Panc1 (cell line): ENCODE data around the gene EEIG2. TPM values are rescaled to one million over a fixed set of nuclear protein-coding genes. Genes with fewer than 3 reads are reported as not detected.

ENCODE experiments used
- ATAC-seq: fragments of 200-7000 bp; cut with Tn5 transposase; 2 replicates; pipeline ENCODE4 v1.9.1; 2020; ENCODE audit warnings: mild to moderate bottlenecking, moderate library complexity
- BruUV-seq: library from RNA; stranded (reverse); fragments of 400-500 nt; replicated peaks from 2 replicates; lab custom pipeline; 2021; lab: Mats Ljungman, UMichigan
- CTCF ChIA-PET: fragments of 300-600 bp; sonication (Branson Sonifier 250); formaldehyde crosslinking; loops from one replicate; lab custom pipeline; 2022; ENCODE audit warnings: antibody characterized with exemption; lab: Charles Lee
- POLR2A ChIA-PET: fragments of 300-600 bp; sonication (Branson Sonifier 250); formaldehyde crosslinking; loops from one replicate; lab custom pipeline; 2022; ENCODE audit warnings: antibody characterized with exemption; lab: Charles Lee
- DNase-seq: peaks from one replicate; pipeline ENCODE4 v3.0.0-alpha.2; 2010; ENCODE audit warnings: low read depth, low spot score
- H3K27ac ChIP-seq: 2 replicates; pipeline ENCODE4 v1.5.1; 2011; ENCODE audit warnings: mild to moderate bottlenecking, low read length, inconsistent platforms
- H3K27me3 ChIP-seq: fragments of 200-500 bp; sonication (Bioruptor generic); 2 replicates; pipeline ENCODE4 v1.6.0; 2014; ENCODE audit warnings: low read length, inconsistent platforms; ENCODE audit not compliant: control insufficient read depth, insufficient read depth
- H3K36me3 ChIP-seq: fragments of 200-500 bp; sonication (Bioruptor generic); 2 replicates; pipeline ENCODE4 v1.5.1; 2014; ENCODE audit warnings: inconsistent platforms, mild to moderate bottlenecking, low read length, moderate library complexity; ENCODE audit not compliant: control insufficient read depth, insufficient read depth
- H3K4me1 ChIP-seq: 2 replicates; pipeline ENCODE4 v1.5.1; 2011; ENCODE audit warnings: inconsistent platforms, mild to moderate bottlenecking, low read length, moderate library complexity; ENCODE audit not compliant: control insufficient read depth, insufficient read depth
- H3K4me3 ChIP-seq, 2 experiments: 2 replicates each; pipeline ENCODE4 v1.5.1; 2011 to 2012; ENCODE audit warnings: low read depth in 2 of 2, low read length in 2 of 2, mild to moderate bottlenecking in 2 of 2, inconsistent platforms in 1 of 2, moderate library complexity in 1 of 2
- H3K9me3 ChIP-seq: fragments of 200-500 bp; sonication (Bioruptor generic); 2 replicates; pipeline ENCODE4 v1.5.1; 2014; ENCODE audit warnings: low read depth, mild to moderate bottlenecking, inconsistent platforms, low read length, moderate library complexity; ENCODE audit not compliant: control insufficient read depth, insufficient read depth
- POLR2AphosphoS5 ChIP-seq: IDR thresholded peaks from 2 replicates; pipeline ENCODE4 v1.6.1; 2012; ENCODE audit warnings: mild to moderate bottlenecking, low read depth, low read length, moderate library complexity
- SIN3A ChIP-seq: IDR thresholded peaks from 2 replicates; pipeline ENCODE4 v1.6.1; 2012; ENCODE audit warnings: low read depth, mild to moderate bottlenecking, low read length, moderate library complexity, borderline replicate concordance; ENCODE audit not compliant: insufficient read depth
- TCF7L2 ChIP-seq: IDR thresholded peaks from 2 replicates; pipeline ENCODE4 v1.6.1; 2011; ENCODE audit warnings: mild to moderate bottlenecking, low read depth, low read length, inconsistent platforms
- in situ Hi-C: cut with HindIII; loops from 2 replicates; pipeline ENCODE4 v1.10.0; 2016; ENCODE audit warnings: low sequenced_read_pairs, low pct_unique_long_range_greater_than_20kb
- intact Hi-C: fragments of 100-400 bp; cut with micrococcal nuclease; formaldehyde crosslinking; loops from one replicate; pipeline ENCODE4 v1.10.0; 2022; ENCODE audit not compliant: unreplicated experiment
- total RNA-seq: library from RNA; stranded (reverse); gene quantifications from one replicate; pipeline ENCODE4 v1.2.1, GENCODE V29; 2021; ENCODE audit not compliant: unreplicated experiment
- TF ChIP-seq, protein P1 (sequence below), 2 experiments: IDR thresholded peaks; 2 replicates each; pipeline ENCODE4 v1.6.1; 2011 to 2012; ENCODE audit warnings: low read depth in 2 of 2, control low read depth in 1 of 2, low read length in 1 of 2, mild to moderate bottlenecking in 1 of 2, moderate library complexity in 1 of 2; ENCODE audit not compliant: insufficient read depth in 1 of 2
- TF ChIP-seq, protein P2 (sequence below): fragments of 450-650 bp; IDR thresholded peaks from 2 replicates; pipeline ENCODE4 v1.5.1; 2017; ENCODE audit warnings: mild to moderate bottlenecking

Gene EEIG2
- total RNA-seq, 1 experiment from 2014 or later, result 5.4 TPM

GRCh38 chr1:108537976-108538375 lies 21.9 kb upstream of the EEIG2 start:
- ATAC-seq, result no peak
- in situ Hi-C loops (no loop called here), intact Hi-C loops (no loop called here)
- no peak for DNase-seq
- ChIA-PET CTCF (no interaction called here), POLR2A (no interaction called here)
- BruUV-seq, result no TSS peak
- Histone ChIP-seq H3K4me1 (no peaks in the 10 kb centered on the region), H3K36me3 (no peaks in the 10 kb centered on the region), H3K9me3 (no peaks in the 10 kb centered on the region), H3K27ac (no peak overlapping the region), H3K27me3 (no peaks in the 10 kb centered on the region), H3K4me3 (no peak overlapping the region)
- TF ChIP-seq TCF7L2 (no peak), SIN3A (no peak), POLR2AphosphoS5 (no peak)
- TF ChIP-seq, protein P1, sequence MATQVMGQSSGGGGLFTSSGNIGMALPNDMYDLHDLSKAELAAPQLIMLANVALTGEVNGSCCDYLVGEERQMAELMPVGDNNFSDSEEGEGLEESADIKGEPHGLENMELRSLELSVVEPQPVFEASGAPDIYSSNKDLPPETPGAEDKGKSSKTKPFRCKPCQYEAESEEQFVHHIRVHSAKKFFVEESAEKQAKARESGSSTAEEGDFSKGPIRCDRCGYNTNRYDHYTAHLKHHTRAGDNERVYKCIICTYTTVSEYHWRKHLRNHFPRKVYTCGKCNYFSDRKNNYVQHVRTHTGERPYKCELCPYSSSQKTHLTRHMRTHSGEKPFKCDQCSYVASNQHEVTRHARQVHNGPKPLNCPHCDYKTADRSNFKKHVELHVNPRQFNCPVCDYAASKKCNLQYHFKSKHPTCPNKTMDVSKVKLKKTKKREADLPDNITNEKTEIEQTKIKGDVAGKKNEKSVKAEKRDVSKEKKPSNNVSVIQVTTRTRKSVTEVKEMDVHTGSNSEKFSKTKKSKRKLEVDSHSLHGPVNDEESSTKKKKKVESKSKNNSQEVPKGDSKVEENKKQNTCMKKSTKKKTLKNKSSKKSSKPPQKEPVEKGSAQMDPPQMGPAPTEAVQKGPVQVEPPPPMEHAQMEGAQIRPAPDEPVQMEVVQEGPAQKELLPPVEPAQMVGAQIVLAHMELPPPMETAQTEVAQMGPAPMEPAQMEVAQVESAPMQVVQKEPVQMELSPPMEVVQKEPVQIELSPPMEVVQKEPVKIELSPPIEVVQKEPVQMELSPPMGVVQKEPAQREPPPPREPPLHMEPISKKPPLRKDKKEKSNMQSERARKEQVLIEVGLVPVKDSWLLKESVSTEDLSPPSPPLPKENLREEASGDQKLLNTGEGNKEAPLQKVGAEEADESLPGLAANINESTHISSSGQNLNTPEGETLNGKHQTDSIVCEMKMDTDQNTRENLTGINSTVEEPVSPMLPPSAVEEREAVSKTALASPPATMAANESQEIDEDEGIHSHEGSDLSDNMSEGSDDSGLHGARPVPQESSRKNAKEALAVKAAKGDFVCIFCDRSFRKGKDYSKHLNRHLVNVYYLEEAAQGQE (IDR thresholded peaks at IDR 0.05; ENCODE audit: insufficient read depth in 1 of 2, low read depth in 2 of 2, low read length in 1 of 2), result no peak
- TF ChIP-seq, protein P2, sequence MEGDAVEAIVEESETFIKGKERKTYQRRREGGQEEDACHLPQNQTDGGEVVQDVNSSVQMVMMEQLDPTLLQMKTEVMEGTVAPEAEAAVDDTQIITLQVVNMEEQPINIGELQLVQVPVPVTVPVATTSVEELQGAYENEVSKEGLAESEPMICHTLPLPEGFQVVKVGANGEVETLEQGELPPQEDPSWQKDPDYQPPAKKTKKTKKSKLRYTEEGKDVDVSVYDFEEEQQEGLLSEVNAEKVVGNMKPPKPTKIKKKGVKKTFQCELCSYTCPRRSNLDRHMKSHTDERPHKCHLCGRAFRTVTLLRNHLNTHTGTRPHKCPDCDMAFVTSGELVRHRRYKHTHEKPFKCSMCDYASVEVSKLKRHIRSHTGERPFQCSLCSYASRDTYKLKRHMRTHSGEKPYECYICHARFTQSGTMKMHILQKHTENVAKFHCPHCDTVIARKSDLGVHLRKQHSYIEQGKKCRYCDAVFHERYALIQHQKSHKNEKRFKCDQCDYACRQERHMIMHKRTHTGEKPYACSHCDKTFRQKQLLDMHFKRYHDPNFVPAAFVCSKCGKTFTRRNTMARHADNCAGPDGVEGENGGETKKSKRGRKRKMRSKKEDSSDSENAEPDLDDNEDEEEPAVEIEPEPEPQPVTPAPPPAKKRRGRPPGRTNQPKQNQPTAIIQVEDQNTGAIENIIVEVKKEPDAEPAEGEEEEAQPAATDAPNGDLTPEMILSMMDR, result no peak

DNA sequence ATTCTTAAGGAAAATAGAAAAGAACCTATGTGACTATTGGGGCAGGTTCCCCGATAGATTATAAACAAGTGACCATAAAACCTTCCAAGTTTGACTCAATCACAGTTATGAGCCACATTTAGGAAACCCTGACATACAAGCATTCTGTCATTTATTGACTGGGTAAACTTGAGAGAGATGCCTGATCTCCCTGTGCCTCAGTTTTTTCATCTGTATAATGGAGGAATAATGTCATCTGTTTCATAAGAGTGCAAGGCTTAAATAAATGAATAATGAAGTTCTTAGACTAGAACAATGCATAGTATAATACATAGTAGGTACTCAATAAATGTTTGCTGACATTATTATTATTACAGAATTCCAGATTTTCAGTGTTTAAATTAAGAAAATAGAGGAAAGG lies 18.9 kb upstream of the EEIG2 start:
- ChIA-PET CTCF (no interaction called here), POLR2A (no interaction called here)
- Histone ChIP-seq H3K9me3 (no peaks in the 10 kb centered on the region), H3K4me3 (no peak overlapping the region), H3K4me1 (no peaks in the 10 kb centered on the region), H3K27me3 (no peaks in the 10 kb centered on the region), H3K36me3 (no peaks in the 10 kb centered on the region), H3K27ac (no peak overlapping the region)
- BruUV-seq, result no TSS peak
- ATAC-seq (no peak), DNase-seq (no peak)
- TF ChIP-seq, protein P2, result no peak
- no peak for TF ChIP-seq TCF7L2
- TF ChIP-seq POLR2AphosphoS5, result no peak
- TF ChIP-seq SIN3A, result no peak
- TF ChIP-seq, protein P1 (IDR thresholded peaks at IDR 0.05; ENCODE audit: insufficient read depth in 1 of 2, low read depth in 2 of 2, low read length in 1 of 2), result no peak
- intact Hi-C loops, result no loop called here
- in situ Hi-C loops, result no loop called here
